ENCODE data around the gene SHROOM4. TPM values are rescaled to one million over a fixed set of nuclear protein-coding genes. Genes with fewer than 3 reads are reported as not detected.

SHROOM4 gene
- total RNA-seq (2016; rRNA removed; fragmentation: Illumina TruSeq; extraction: Trizol) (0.15 and 0.18 TPM in 2 replicates), polyA plus RNA-seq (2011; rRNA removed) (0.05 and 0.08 TPM in 2 replicates), polyA minus RNA-seq (2011; rRNA and poly(A)+ RNA removed; ENCODE audit: low replicate concordance) (0.46 TPM in 1 of 2 replicates, not detected in the other), Bru-seq, nascent RNA (percentile 31 among the genes with signal in this experiment), BruChase-seq, experiment 1, labeled RNA remaining after a 6-hour chase (percentile 26 among the genes with signal in this experiment), BruChase-seq, experiment 2, labeled RNA remaining after a 2-hour chase (percentile 31 among the genes with signal in this experiment)
- total RNA-seq (2016; cell fraction: cytosol; rRNA removed; fragmentation: Illumina TruSeq; extraction: Trizol; ENCODE audit: low read depth), result under 0.01 TPM in 1 of 2 replicates, not detected in the other
- total RNA-seq (2016; cell fraction: insoluble cytoplasmic fraction; rRNA removed; fragmentation: Illumina TruSeq; extraction: Trizol), result 0.11 and 0.25 TPM in 2 replicates
- total RNA-seq (2016; cell fraction: membrane; rRNA removed; fragmentation: Illumina TruSeq; extraction: Trizol), result 0.03 TPM in 1 of 2 replicates, not detected in the other
- 0.06 and 0.09 TPM in 2 replicates for total RNA-seq (2016; cell fraction: nucleus; rRNA removed; fragmentation: Illumina TruSeq; extraction: Trizol)
- 0.04 and 0.05 TPM in 2 replicates for polyA plus RNA-seq (2011; cell fraction: cytosol; rRNA removed)
- polyA plus RNA-seq (2011; cell fraction: nucleus; rRNA removed), result 0.07 and 0.10 TPM in 2 replicates
- polyA plus RNA-seq (2012), result 0.03 and 0.04 TPM in 2 replicates
- polyA plus RNA-seq (2016; cell fraction: cytosol; fragmentation: Illumina TruSeq; extraction: Trizol; ENCODE audit: low read depth), result not detected in 2 replicates
- 0.04 and 0.05 TPM in 2 replicates for polyA plus RNA-seq (2016; cell fraction: insoluble cytoplasmic fraction; fragmentation: Illumina TruSeq; extraction: Trizol; ENCODE audit: low read depth)
- polyA plus RNA-seq (2016; cell fraction: membrane; fragmentation: Illumina TruSeq; extraction: Trizol; ENCODE audit: low read depth), result 0.01 TPM in 1 of 2 replicates, not detected in the other
- 0.08 and 0.09 TPM in 2 replicates for polyA plus RNA-seq (2016; cell fraction: nucleus; fragmentation: Illumina TruSeq; extraction: Trizol; ENCODE audit: insufficient read depth, low read depth)
- polyA minus RNA-seq (2011; cell fraction: cytosol; rRNA and poly(A)+ RNA removed), result 0.18 and 0.30 TPM in 2 replicates
- 0.12 and 0.39 TPM in 2 replicates for polyA minus RNA-seq (2011; cell fraction: nucleus; rRNA and poly(A)+ RNA removed)
- long read RNA-seq, experiment 1, partial matches to known transcripts, result 0 of 1 reads
- long read RNA-seq, experiment 1, other reads (novel, unspliced or antisense), result 1 of 1 reads
- long read RNA-seq, experiment 2, result 0 reads

- no TSS peak for BruUV-seq (replicated peaks)
- POLR2A ChIA-PET, result no interaction called here
- Histone ChIP-seq H3K9ac (ENCODE audit: insufficient read depth, low read depth, low read length) (no peak within 1 kb of the TSS), H3K27ac (ENCODE audit: extremely low read length, insufficient read depth, low read length) (no peak within 1 kb of the TSS), H3K4me3 (replicated peaks in 1 of 3; ENCODE audit: insufficient read depth in 1 of 3, low read depth in 2 of 3, low read length in 3 of 3) (peak within 1 kb of the TSS; percentile 26 to 65 (median 46); a peak in 5 of 6 replicates), H3K4me1 (ENCODE audit: insufficient read depth, low read length) (peaks cover 14% of the 10 kb centered on the region; the same call in 1 of the 2 replicates), H2AFZ (ENCODE audit: low read length) (no peak within 1 kb of the TSS), H3K4me2 (ENCODE audit: low read depth, low read length) (peak within 1 kb of the TSS; percentile 66), H3K27me3 (ENCODE audit: control insufficient read depth in 1 of 2, insufficient read depth in 2 of 2, low read length in 2 of 2) (peaks cover 1 to 13% of the 10 kb centered on the region in 2 experiments; a peak in 3 of 5 replicates), H3K79me2 (ENCODE audit: insufficient read depth, low read length) (no peaks in the 10 kb centered on the region), H3K9me3 (ENCODE audit: low read length) (no peaks in the 10 kb centered on the region), H3K36me3 (replicated peaks in 1 of 2; ENCODE audit: control insufficient read depth in 1 of 2, insufficient read depth in 2 of 2, low read length in 2 of 2) (no peaks in the 10 kb centered on the region), H4K20me1 (ENCODE audit: insufficient read depth, low read length) (no peaks in the 10 kb centered on the region)
- ATAC-seq (peak; percentile 43), FAIRE-seq (no peak), DNase-seq (ENCODE audit: low spot score) (peak; percentile 13)
- intact Hi-C loops (cut with micrococcal nuclease; ENCODE audit: unreplicated experiment) (no loop called here), in situ Hi-C loops (cut with HindIII; ENCODE audit: extremely low pct_ligation_motif_present, low pct_unique_long_range_greater_than_20kb) (no loop called here)
- no peak for TF ChIP-seq ZNF510 (CRISPR knock-in tag; IDR thresholded peaks at IDR 0.05; ENCODE audit: low read depth)
- TF ChIP-seq ZMYM2 (CRISPR knock-in tag; IDR thresholded peaks at IDR 0.05), result no peak
- no peak for TF ChIP-seq ZBTB43 (CRISPR knock-in tag; conservative IDR thresholded peaks at IDR 0.05)
- peak; percentile 47 for TF ChIP-seq HNRNPLL (IDR thresholded peaks at IDR 0.05; ENCODE audit: low read depth, low read length, poor library complexity, severe bottlenecking)
- TF ChIP-seq TCF7 (IDR thresholded peaks at IDR 0.05; ENCODE audit: low read depth), result no peak
- no peak for TF ChIP-seq IRF9 (CRISPR knock-in tag; IDR thresholded peaks at IDR 0.05; ENCODE audit: borderline replicate concordance)
- no peak for TF ChIP-seq ZNF484 (CRISPR knock-in tag; IDR thresholded peaks at IDR 0.05; ENCODE audit: borderline replicate concordance, low read depth)
- TF ChIP-seq MED13 (CRISPR knock-in tag; IDR thresholded peaks at IDR 0.05), result no peak
- TF ChIP-seq, protein P1, sequence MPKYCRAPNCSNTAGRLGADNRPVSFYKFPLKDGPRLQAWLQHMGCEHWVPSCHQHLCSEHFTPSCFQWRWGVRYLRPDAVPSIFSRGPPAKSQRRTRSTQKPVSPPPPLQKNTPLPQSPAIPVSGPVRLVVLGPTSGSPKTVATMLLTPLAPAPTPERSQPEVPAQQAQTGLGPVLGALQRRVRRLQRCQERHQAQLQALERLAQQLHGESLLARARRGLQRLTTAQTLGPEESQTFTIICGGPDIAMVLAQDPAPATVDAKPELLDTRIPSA (CRISPR knock-in tag; IDR thresholded peaks at IDR 0.05; ENCODE audit: borderline replicate concordance), result no peak
- TF ChIP-seq SOX13 (IDR thresholded peaks at IDR 0.05), result no peak
- 0 out of 4 replicates have a peak, but pooled peaks of 1 of the 2 experiments have one; percentile 16 for TF ChIP-seq SOX13 (CRISPR knock-in tag; conservative IDR thresholded peaks at IDR 0.05 in 1 of 2, IDR thresholded peaks at IDR 0.05 in 1 of 2)
- CTCF ChIA-PET (ENCODE audit: low intra/inter-chr PET ratio, low total read pairs), result no interaction called here
- 2% methylated on average over 23 of the region's 47 CpGs for WGBS (ENCODE audit: low lambda C conversion rate)
These were observed at the start of gene SHROOM4 for GRCh38 chrX:50813843-50814661. TSS of gene SHROOM4 (minus strand) at chrX:50814194. CDS start at chrX:50814018, 176 bp downstream.

All from HepG2 (cell line).